Uterus (tissue), 2 donors: ENCODE data around the gene GLIPR2.

ENCODE experiments used
- POLR2A ChIP-seq, 2 donors: fragments of 450-650 bp; IDR thresholded peaks; one replicate each; pipeline ENCODE4 v1.6.1; 2016; ENCODE audit warnings: antibody characterized with exemption in 2 of 2, mild to moderate bottlenecking in 1 of 2, moderate library complexity in 1 of 2
- TF ChIP-seq, protein P1 (sequence below), 4 experiments: fragments of 200-600 bp in 2 of 4; fragments of 450-650 bp in 2 of 4; sonication (generic) in 2 of 4; IDR thresholded peaks; one replicate each; pipeline ENCODE4 v1.5.1; 2016 to 2019; ENCODE audit warnings: antibody characterized with exemption in 4 of 4, mild to moderate bottlenecking in 2 of 4, moderate library complexity in 1 of 4

DNA sequence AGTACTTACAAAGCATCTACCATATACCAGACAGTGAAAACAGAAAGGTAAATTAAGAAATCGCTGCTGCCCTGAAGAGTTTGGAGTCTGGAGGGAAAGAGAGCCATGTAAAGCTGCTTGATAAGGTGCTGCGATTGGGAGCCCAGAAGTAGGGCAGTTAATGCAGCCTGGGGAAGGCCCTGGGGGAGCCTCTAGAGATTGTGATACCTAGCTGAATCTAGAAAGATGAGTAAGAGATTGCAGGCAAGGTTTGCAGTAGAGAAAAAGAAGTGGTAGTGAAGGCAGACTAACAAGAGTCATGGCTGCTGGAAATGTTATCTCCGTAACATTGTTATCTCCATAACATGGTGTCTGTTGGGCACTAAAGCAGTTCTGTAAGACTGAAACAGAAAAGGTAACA is 24.0 kb upstream of the GLIPR2 start:
- TF ChIP-seq, protein P1, sequence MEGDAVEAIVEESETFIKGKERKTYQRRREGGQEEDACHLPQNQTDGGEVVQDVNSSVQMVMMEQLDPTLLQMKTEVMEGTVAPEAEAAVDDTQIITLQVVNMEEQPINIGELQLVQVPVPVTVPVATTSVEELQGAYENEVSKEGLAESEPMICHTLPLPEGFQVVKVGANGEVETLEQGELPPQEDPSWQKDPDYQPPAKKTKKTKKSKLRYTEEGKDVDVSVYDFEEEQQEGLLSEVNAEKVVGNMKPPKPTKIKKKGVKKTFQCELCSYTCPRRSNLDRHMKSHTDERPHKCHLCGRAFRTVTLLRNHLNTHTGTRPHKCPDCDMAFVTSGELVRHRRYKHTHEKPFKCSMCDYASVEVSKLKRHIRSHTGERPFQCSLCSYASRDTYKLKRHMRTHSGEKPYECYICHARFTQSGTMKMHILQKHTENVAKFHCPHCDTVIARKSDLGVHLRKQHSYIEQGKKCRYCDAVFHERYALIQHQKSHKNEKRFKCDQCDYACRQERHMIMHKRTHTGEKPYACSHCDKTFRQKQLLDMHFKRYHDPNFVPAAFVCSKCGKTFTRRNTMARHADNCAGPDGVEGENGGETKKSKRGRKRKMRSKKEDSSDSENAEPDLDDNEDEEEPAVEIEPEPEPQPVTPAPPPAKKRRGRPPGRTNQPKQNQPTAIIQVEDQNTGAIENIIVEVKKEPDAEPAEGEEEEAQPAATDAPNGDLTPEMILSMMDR (IDR thresholded peaks at IDR 0.05) = no peak
- TF ChIP-seq POLR2A (IDR thresholded peaks at IDR 0.05) = no peak
